Panc1 (cell line): ENCODE measurements around the gene KRT75.

Source experiments
- CTCF ChIP-seq: fragments of 450-650 bp; IDR thresholded peaks from 2 replicates; pipeline ENCODE4 v1.5.1; 2017; ENCODE audit warnings: mild to moderate bottlenecking
- POLR2AphosphoS5 ChIP-seq: IDR thresholded peaks from 2 replicates; pipeline ENCODE4 v1.6.1; 2012; ENCODE audit warnings: mild to moderate bottlenecking, low read depth, low read length, moderate library complexity
- REST ChIP-seq, 2 experiments: IDR thresholded peaks; 2 replicates each; pipeline ENCODE4 v1.6.1; 2011 to 2012; ENCODE audit warnings: low read depth in 2 of 2, control low read depth in 1 of 2, low read length in 1 of 2, mild to moderate bottlenecking in 1 of 2, moderate library complexity in 1 of 2; ENCODE audit not compliant: insufficient read depth in 1 of 2
- SIN3A ChIP-seq: IDR thresholded peaks from 2 replicates; pipeline ENCODE4 v1.6.1; 2012; ENCODE audit warnings: low read depth, mild to moderate bottlenecking, low read length, moderate library complexity, borderline replicate concordance; ENCODE audit not compliant: insufficient read depth

GRCh38 chr12:52385226-52385702 is 48.9 kb downstream of the KRT75 start, which contains the start of gene KRT84:
- TF ChIP-seq CTCF (no peak), POLR2AphosphoS5 (no peak), REST (IDR thresholded peaks at IDR 0.05; ENCODE audit: insufficient read depth in 1 of 2, low read depth in 2 of 2, low read length in 1 of 2) (no peak), SIN3A (no peak)
